Endothelial cell of hepatic sinusoid (primary cell): Measurements from ENCODE around the gene STX11.

Source experiments
- in situ Hi-C: cut with HindIII; loops from 2 replicates; pipeline ENCODE4 v1.10.0; 2017; ENCODE audit warnings: low sequenced_read_pairs

The STX11 gene

DNA sequence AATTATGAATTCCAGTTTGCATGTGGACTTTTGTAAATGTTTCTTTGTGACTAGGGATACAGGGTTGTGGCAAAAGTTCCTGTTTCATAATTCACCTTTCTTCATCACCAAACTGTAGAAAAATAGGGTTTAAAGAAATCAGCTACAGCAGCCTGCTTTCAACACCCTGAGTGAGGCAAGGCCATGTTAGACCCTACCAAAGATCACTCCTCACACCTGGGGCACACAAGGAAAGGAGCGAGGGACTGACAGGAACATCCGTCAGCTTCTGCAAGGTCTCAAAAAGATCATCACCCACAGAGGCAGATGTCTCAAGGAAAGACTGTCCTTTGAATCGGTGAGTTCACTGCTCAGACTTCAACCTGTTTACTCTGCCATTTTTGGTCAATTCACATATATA, 10.5 kb upstream of the STX11 start:
- in situ Hi-C loops: no loop called here

DNA sequence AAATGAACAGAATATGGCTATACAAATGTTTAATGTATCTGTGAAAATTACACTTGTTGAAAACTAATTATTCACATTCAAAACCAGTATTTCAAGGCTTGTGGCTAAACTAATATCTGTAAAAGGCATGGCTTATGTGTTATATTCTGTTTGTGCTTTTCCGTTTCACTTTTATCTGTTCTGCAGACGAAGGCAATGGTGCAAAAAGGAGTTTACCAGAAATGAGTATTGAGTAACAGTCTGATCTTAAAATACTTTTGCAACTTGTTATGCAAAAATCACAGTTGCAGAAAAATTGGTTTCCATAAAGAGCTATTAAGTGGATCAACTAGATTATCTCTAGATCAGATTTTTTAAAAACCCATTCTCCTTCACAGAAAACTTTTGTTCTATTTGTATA, 9.4 kb upstream of the STX11 start:
- in situ Hi-C loops: no loop called here

DNA sequence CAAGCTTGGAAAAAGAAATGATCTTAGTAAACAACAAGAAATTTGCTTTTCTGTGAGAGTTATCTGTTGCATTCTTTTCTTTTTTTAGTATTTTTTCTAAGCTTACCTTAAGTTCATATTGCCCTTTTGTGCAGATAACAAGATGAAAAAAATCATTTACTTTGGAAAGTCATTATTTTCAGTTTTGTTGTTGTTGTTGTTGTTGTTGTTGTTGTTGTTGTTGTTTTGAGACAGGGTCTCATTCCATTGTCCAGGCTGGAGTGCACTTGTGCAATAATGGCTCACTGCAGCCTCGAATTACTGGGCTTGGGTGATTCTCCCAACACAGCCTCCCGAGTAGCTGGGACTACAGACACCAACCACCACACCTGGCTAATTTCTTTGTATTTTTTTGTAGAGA, 8.8 kb upstream of the STX11 start:
- in situ Hi-C loops: no loop called here

- in situ Hi-C loops: no loop called here
These were observed 7.2 kb upstream of the STX11 start for GRCh38 chr6:144143106-144143505.

GRCh38 chr6:144143878-144144277, 6.4 kb upstream of the STX11 start:
- in situ Hi-C loops: no loop called here

DNA sequence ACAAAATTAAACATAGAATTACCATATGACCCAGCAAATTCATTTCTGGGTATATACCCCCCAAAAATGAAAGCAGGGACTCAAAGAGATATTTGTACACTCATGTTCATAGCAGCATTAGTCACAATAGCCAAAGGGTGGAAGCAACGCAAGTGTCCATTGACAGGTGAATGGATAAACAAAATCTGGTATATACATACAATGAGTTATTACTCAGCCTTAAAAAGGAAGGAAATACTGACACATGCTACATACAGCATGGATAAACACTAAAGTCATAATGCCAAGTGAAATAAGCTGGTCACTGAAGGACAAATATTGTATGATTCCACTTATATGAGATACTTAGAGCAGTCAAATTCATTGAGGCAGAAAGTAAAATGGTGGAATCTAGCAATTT, 5.3 kb upstream of the STX11 start:
- in situ Hi-C loops: no loop called here

- in situ Hi-C loops: no loop called here
These were observed 4.8 kb upstream of the STX11 start for GRCh38 chr6:144145541-144145940.

DNA sequence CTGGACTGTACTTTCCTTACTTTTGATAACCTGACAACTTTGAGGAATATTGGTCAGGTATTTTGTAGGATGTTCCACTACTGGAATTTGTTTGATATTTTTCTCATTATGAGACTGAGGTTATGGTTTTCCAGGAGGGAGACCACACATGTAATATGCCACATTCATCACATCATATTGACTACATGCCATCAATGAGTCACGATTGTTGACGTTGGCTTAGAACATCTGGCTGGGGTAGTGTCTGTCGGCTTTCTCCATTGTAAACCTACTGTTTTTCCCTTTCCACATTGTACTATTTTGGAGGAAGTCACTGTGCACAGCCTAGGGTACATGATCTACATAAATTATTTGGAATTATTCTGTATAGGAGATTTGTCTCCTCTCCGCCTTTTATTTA, 1.4 kb upstream of the STX11 start:
- in situ Hi-C loops: no loop called here

DNA sequence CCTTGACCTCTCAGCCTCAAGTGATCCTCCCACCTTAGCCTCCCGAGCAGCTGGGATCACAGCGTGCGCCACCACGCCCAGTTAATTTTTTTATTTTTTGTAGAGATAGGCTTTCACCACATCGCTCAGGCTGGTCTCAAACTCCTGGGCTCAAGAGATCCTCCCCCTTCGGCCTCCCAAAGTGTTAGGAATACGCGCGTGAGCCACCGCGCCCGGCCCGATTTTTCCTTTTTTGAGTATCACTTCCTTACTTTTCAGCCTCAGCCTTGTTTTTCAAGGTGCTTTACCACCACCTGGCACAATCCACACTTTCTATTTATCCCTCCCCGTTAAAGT, 791 bp upstream of the STX11 start:
- in situ Hi-C loops: no loop called here

DNA sequence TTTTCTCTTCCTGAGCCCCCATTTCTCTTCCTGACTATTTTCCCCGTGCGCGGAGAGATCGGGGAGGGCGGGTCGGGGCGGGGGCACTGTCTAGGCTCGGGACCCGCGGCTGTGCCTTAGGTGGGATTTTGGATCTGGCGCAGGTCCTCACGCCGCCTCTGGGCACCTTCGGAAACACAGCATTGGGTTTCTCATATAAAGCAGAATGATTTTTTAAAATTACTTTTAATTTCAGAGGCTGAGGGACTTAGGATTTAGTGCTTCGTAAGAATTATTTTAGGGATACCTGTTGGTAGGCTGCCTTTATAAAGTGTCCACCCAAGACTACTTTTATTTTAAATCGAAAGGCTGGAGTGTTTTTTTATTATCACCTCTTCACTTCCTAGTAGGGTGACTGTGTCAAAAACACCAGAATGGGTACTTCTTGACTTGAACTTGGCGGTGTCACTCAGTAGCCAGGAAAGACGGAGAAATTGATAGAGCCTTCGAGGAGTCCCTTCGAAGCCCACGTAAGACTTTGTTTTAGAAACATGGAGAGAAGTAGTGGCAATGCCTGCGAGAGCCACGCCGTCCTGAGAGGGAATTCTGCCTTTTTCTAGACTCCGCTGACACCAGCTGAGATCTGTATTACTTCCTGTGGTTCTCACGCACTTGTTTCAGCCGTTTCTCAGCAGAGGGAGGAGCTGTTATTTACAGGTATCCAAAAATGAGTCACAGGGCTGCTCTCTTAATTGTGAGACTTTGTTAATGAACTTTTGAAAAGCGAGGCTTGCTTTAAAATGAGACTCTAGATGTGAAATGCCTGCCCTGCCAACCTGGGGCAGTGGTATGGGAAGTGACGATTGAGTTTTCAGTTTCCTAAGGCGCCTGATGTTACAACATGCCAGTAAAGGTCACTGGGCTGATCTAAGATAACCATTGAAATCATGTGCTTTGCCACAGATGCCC, 667 bp downstream of the STX11 start:
- in situ Hi-C loops: no loop called here

DNA sequence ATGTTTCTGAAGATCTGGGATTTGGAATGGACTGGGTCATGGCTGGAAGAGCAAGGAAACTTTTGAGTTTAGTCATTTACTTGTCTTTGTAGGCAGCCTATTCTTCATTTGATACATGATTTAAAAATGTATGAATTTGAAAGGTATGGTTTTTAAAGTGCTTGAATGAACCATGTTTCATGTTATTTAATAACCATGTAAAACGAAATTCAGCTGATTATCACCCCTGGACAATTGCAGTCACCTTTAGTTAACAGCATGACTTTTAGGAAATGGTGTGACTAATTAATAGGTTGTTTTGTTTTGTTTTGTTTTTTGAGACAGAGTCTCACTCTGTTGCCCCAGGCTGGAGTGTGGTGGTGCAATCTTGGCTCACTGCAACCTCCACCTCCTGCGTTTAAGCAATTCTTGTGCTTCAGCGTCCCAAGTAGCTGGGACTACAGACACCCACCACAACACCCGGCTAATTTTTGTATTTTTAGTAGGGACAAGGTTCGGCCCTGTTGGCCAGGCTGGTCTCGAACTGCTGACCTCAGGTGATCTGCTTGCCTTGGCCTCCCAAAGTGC, 2.1 kb downstream of the STX11 start:
- in situ Hi-C loops: no loop called here

- in situ Hi-C loops: no loop called here
These were observed 2.9 kb downstream of the STX11 start for GRCh38 chr6:144153260-144153659.

DNA sequence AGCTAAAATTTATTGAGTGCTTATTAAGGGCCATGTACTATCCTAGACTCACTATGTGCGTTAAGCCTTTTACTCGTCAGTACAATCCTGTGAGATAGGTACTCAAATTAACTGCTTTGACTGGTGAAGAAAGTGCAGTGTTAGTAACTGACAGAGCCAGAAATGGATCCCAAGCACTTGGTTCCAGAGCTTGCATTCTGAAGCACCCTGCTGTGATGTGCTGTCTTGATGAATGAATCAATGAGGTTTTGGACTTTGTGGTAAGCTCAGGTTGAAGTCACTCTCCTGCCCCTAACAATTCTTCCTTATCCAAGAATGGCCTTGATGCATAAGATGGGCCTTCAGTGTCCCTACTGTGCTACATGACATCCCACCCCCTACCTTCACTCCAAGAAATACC, 3.7 kb downstream of the STX11 start:
- in situ Hi-C loops: no loop called here

DNA sequence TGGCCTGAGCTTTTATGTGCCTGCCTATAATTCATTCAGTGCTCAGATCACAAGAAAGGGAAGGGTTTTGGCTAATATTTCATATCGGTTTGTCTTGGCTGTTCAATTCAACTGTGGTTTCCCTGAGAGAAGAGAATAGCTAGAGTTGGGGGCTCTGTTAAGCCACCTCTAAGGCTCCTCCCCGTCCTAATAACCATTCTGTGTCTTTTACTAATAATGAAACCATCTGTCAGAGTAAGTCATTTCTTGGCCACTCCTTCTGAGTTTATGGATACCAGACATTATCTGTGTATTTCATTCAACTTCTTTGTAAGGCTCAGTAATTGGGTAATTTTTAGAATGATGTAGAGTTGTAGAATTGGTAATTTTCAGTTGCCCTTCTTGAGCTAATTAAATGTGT, 5.2 kb downstream of the STX11 start:
- in situ Hi-C loops: loop anchor here (5.0 kb wide), 2 partner anchors 53 to 88 kb away; no protein-coding TSS in a partner anchor

DNA sequence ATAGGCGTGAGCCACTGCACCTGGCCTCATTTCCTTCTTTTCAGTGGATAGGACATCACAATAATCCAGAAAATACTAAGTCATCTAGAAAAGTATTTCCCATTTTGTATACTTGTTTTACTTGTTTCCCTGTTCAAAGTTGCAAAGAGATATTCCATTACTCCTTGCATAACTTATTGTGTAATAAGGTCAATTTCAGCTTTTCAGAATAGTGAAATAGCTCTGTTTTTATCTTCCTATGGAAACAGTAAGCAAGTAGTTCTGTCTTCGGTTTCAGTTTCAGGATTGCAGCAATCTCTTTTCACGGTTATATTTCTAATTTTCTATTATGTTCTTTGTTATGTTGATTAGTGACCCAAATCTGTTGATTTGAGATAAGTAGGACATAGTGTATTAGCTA, 6.0 kb downstream of the STX11 start:
- in situ Hi-C loops: loop anchor here (5.0 kb wide), 2 partner anchors 54 to 89 kb away; no protein-coding TSS in a partner anchor

DNA sequence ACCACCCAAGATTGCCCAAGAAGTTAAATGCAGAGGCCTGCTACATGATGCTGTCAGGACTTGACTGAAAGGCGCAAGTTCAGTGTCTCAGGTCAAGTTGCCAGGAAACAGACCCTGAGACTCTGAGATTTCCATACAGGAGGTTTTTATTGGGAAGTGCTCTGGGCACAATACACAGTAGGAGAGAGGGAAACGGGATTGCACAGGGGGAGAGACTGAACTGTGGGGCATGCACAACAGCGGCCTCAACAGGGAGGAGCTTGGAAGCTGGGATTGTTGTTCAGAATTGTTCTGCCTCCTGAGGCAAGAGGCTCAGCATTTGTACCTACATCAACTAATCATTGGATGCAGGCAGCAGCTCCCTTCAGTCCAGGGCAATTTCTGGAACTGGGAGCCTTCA, 6.7 kb downstream of the STX11 start:
- in situ Hi-C loops: loop anchor here (5.0 kb wide), 2 partner anchors 55 to 90 kb away; no protein-coding TSS in a partner anchor

- in situ Hi-C loops: loop anchor here (5.0 kb wide), 2 partner anchors 56 to 91 kb away; no protein-coding TSS in a partner anchor
These were observed 7.8 kb downstream of the STX11 start for GRCh38 chr6:144158133-144158532.

- in situ Hi-C loops: loop anchor here (5.0 kb wide), 2 partner anchors 57 to 92 kb away; no protein-coding TSS in a partner anchor
These were observed 8.9 kb downstream of the STX11 start for GRCh38 chr6:144159223-144159622.

DNA sequence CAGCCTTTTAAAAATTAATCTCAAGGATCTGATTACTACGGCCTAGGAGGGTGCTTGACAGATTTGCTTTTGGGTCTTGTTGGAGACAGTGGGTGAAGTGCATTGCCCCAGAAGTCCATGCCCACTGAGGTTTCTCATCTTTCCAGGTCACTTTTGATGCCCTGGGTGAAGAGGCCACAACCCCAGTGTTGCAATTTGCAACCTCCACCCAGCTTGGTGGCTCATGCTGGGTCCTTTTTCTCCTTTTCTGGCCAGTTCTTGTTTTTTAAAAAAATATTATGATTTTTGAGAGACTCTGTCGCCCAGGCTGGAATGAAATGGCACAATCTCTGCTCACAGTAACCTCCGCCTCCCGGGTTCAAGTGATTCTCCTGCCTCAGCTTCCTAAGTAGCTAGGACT, 9.4 kb downstream of the STX11 start:
- in situ Hi-C loops: loop anchor here (5.0 kb wide), 2 partner anchors 57 to 92 kb away; no protein-coding TSS in a partner anchor

DNA sequence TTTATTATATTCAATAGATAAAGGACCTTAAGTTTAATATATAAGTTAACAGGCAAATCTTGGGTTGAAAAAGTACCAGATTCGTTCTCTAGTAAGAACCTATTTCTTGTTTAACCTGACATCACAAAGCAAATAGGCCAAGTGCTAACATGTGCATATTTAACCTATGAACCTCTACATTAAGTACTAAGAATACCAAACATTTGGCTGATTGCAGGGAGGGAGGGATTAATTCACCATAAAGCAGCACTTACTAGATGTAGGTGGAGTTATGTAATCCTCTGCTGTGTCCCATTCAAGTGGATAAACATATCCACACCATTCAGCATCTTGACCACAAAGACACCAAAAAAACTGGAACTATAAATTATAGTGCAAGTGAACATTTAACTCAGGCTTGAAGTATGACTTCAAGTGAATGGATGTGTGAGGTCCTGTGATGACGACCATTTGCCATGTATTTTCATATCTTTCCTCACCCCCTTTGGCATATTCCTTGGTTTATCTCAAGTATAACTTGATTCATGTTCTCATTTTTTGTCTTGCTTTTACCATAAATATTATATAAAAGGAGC, 10.2 kb downstream of the STX11 start:
- in situ Hi-C loops: no loop called here

GRCh38 chr6:144161975-144162374, 11.7 kb downstream of the STX11 start:
- in situ Hi-C loops: no loop called here

- in situ Hi-C loops: no loop called here
These were observed 12.7 kb downstream of the STX11 start for GRCh38 chr6:144162977-144163376.
